Neural cell (in vitro differentiated cells): ENCODE data around the gene SMAGP.

Experiments
- CTCF ChIP-seq: fragments of 450-650 bp; IDR thresholded peaks from 2 replicates; pipeline ENCODE4 v1.5.1; 2014; ENCODE audit warnings: antibody characterized with exemption, mild to moderate bottlenecking, moderate library complexity; ENCODE audit not compliant: poor library complexity, severe bottlenecking
- EP300 ChIP-seq: fragments of 450-650 bp; conservative IDR thresholded peaks from 2 replicates; pipeline ENCODE4 v1.6.1; 2014; ENCODE audit warnings: antibody characterized with exemption, mild to moderate bottlenecking, moderate library complexity; ENCODE audit not compliant: poor library complexity, severe bottlenecking
- EZH2 ChIP-seq: fragments of 200-600, 300-800 bp; shearing (Covaris generic), sonication (generic); IDR thresholded peaks from 2 replicates; pipeline ENCODE4 v1.6.1; 2014; ENCODE audit warnings: antibody characterized with exemption, low read length, borderline replicate concordance, mild to moderate bottlenecking; ENCODE audit not compliant: insufficient read depth, poor library complexity, severe bottlenecking
- POLR2AphosphoS5 ChIP-seq: IDR thresholded peaks from 2 replicates; pipeline ENCODE4 v1.6.1; 2012
- TAF1 ChIP-seq: IDR thresholded peaks from 2 replicates; pipeline ENCODE4 v1.6.1; 2012; ENCODE audit warnings: low read depth

GRCh38 chr12:51281202-51281924 lies 11.1 kb upstream of the SMAGP start:
- TF ChIP-seq CTCF (no peak), EZH2 (no peak), POLR2AphosphoS5 (no peak), EP300 (no peak), TAF1 (no peak)
